ENCODE measurements around the gene ADORA2A. TPM values are rescaled to one million over a fixed set of nuclear protein-coding genes. Genes with fewer than 3 reads are reported as not detected.

The ADORA2A gene
- total RNA-seq, 1 experiment from 2014 or later, result 3.6 TPM

DNA sequence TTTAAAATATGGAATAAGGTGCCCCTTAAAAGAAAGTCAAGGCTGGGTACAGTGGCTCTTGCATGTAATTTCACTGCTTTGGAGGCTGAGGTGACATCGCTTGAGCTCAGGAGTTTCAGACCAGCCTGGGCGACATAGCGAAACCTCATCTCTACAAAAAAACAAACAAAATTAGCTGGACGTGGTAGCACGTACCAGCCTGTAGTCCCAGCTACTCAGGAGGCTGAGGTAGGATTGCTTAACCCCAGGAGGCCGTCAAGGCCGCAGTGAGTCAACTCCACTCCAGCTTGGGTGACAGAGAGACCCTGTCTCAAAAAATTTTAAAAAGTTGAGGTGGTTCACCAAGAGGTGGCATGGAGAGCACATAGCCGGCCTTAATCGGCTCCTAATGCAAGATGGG is 17.7 kb upstream of the ADORA2A start:
- intact Hi-C loops (cut with micrococcal nuclease), result no loop called here
- CTCF ChIA-PET, result no interaction called here
- ATAC-seq, result no peak
- no peak overlapping the region for H3K27ac ChIP-seq (ENCODE audit: low read depth, low read length)
- H3K4me3 ChIP-seq (replicated peaks in 1 of 2; ENCODE audit: low read depth in 1 of 2, low read length in 2 of 2), result no peak overlapping the region
- no peaks in the 10 kb centered on the region for H4K20me1 ChIP-seq (ENCODE audit: insufficient read depth)
- H3K36me3 ChIP-seq (ENCODE audit: control insufficient read depth in 1 of 2, insufficient read depth in 2 of 2, low read length in 2 of 2), result peaks cover 5 to 8% of the 10 kb centered on the region in 2 experiments; a peak in 3 of 4 replicates
- H3K9ac ChIP-seq (ENCODE audit: low read length), result no peak overlapping the region
- POLR2A ChIA-PET, result no interaction called here
- no peaks in the 10 kb centered on the region for H3K27me3 ChIP-seq (ENCODE audit: insufficient read depth, low read length)
- no TSS peak for BruUV-seq (replicated peaks)
- H2AFZ ChIP-seq (ENCODE audit: low read depth, low read length, poor library complexity, severe bottlenecking), result no peak overlapping the region
- peaks cover 0 to 8% of the 10 kb centered on the region in 2 experiments; a peak in 1 of 4 replicates for H3K4me1 ChIP-seq (ENCODE audit: control insufficient read depth in 1 of 2, insufficient read depth in 2 of 2, low read length in 2 of 2)
- no peak overlapping the region for H3K4me2 ChIP-seq (ENCODE audit: low read length)
- no peaks in the 10 kb centered on the region; the same call in 1 of the 2 replicates for H3K79me2 ChIP-seq (ENCODE audit: insufficient read depth, low read length)
- no peak for DNase-seq (ENCODE audit: low read depth, low spot score)
- RAD21 ChIA-PET (ENCODE audit: low non-redundant PET in 1 of 2, low total read pairs in 2 of 2, uncharacterized antibody in 2 of 2, unreplicated experiment in 2 of 2), result no interaction called here
- TF ChIP-seq, protein P1, sequence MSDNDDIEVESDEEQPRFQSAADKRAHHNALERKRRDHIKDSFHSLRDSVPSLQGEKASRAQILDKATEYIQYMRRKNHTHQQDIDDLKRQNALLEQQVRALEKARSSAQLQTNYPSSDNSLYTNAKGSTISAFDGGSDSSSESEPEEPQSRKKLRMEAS (IDR thresholded peaks at IDR 0.05), result no peak
- TF ChIP-seq, protein P2, sequence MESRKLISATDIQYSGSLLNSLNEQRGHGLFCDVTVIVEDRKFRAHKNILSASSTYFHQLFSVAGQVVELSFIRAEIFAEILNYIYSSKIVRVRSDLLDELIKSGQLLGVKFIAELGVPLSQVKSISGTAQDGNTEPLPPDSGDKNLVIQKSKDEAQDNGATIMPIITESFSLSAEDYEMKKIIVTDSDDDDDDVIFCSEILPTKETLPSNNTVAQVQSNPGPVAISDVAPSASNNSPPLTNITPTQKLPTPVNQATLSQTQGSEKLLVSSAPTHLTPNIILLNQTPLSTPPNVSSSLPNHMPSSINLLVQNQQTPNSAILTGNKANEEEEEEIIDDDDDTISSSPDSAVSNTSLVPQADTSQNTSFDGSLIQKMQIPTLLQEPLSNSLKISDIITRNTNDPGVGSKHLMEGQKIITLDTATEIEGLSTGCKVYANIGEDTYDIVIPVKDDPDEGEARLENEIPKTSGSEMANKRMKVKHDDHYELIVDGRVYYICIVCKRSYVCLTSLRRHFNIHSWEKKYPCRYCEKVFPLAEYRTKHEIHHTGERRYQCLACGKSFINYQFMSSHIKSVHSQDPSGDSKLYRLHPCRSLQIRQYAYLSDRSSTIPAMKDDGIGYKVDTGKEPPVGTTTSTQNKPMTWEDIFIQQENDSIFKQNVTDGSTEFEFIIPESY (IDR thresholded peaks at IDR 0.05; ENCODE audit: extremely low read depth, insufficient replicate concordance, low read length), result no peak
- TF ChIP-seq POLR2AphosphoS5 (IDR thresholded peaks at IDR 0.05; ENCODE audit: low read depth, low read length), result no peak
- no peak for TF ChIP-seq EGR1 (IDR thresholded peaks at IDR 0.05; ENCODE audit: low read depth)
- TF ChIP-seq JUND (IDR thresholded peaks at IDR 0.05), result no peak
- no peak for TF ChIP-seq EZH2 (IDR thresholded peaks at IDR 0.05)
- TF ChIP-seq CBX3 (IDR thresholded peaks at IDR 0.05; ENCODE audit: low read depth), result no peak
- no peak for TF ChIP-seq YY1 (IDR thresholded peaks at IDR 0.05; ENCODE audit: extremely low read depth, insufficient replicate concordance, low read depth, low read length)
- TF ChIP-seq POLR2A (IDR thresholded peaks at IDR 0.05; ENCODE audit: borderline replicate concordance, extremely low read depth, insufficient read depth, insufficient read length), result no peak
- no peak for TF ChIP-seq RAD21 (IDR thresholded peaks at IDR 0.05; ENCODE audit: low read depth)
- TF ChIP-seq, protein P3, sequence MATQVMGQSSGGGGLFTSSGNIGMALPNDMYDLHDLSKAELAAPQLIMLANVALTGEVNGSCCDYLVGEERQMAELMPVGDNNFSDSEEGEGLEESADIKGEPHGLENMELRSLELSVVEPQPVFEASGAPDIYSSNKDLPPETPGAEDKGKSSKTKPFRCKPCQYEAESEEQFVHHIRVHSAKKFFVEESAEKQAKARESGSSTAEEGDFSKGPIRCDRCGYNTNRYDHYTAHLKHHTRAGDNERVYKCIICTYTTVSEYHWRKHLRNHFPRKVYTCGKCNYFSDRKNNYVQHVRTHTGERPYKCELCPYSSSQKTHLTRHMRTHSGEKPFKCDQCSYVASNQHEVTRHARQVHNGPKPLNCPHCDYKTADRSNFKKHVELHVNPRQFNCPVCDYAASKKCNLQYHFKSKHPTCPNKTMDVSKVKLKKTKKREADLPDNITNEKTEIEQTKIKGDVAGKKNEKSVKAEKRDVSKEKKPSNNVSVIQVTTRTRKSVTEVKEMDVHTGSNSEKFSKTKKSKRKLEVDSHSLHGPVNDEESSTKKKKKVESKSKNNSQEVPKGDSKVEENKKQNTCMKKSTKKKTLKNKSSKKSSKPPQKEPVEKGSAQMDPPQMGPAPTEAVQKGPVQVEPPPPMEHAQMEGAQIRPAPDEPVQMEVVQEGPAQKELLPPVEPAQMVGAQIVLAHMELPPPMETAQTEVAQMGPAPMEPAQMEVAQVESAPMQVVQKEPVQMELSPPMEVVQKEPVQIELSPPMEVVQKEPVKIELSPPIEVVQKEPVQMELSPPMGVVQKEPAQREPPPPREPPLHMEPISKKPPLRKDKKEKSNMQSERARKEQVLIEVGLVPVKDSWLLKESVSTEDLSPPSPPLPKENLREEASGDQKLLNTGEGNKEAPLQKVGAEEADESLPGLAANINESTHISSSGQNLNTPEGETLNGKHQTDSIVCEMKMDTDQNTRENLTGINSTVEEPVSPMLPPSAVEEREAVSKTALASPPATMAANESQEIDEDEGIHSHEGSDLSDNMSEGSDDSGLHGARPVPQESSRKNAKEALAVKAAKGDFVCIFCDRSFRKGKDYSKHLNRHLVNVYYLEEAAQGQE (IDR thresholded peaks at IDR 0.05; ENCODE audit: low read depth), result no peak
- TF ChIP-seq SRF (IDR thresholded peaks at IDR 0.05; ENCODE audit: low read depth), result no peak
- no peak for TF ChIP-seq SP1 (IDR thresholded peaks at IDR 0.05; ENCODE audit: low read depth)
- TF ChIP-seq, protein P4, sequence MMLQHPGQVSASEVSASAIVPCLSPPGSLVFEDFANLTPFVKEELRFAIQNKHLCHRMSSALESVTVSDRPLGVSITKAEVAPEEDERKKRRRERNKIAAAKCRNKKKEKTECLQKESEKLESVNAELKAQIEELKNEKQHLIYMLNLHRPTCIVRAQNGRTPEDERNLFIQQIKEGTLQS (IDR thresholded peaks at IDR 0.05), result no peak
- no peak for TF ChIP-seq TCF7L2 (IDR thresholded peaks at IDR 0.05; ENCODE audit: borderline replicate concordance, extremely low read depth, insufficient read depth, insufficient read length)
- no peak for TF ChIP-seq FOSL1 (IDR thresholded peaks at IDR 0.05; ENCODE audit: low read depth)
- no peak for TF ChIP-seq ELF1 (IDR thresholded peaks at IDR 0.05; ENCODE audit: borderline replicate concordance, low read depth)
- no peak for TF ChIP-seq SIN3A (IDR thresholded peaks at IDR 0.05; ENCODE audit: low read depth)
- TF ChIP-seq ZNF274 (IDR thresholded peaks at IDR 0.05; ENCODE audit: low read depth, low read length), result no peak
- H3K9me3 ChIP-seq (ENCODE audit: control insufficient read depth in 1 of 2, insufficient read depth in 1 of 2, low read depth in 1 of 2, low read length in 2 of 2), result no peaks in the 10 kb centered on the region
- no peaks in the 10 kb centered on the region for H3K9me2 ChIP-seq (ENCODE audit: insufficient read depth)
